ENCODE data around the gene USP6NL.

GRCh38 chr10:11597470-11597869 is 14.0 kb downstream of the USP6NL start:
- TF ChIP-seq CTCF (IDR thresholded peaks at IDR 0.05) (no peak), POLR2A (IDR thresholded peaks at IDR 0.05) (no peak)

Measured in testis (tissue), 2 donors.